NK-92 treated with Interleukin-12 subunit alpha and Interleukin-12 subunit beta, amount 100 ng/mL, for 24 hours (cell line): ENCODE measurements around the gene ZFP36L1.

ENCODE experiments used
- DNase-seq: peaks from one replicate; lab custom pipeline; 2025; lab: John Stamatoyannopoulos, UW

Gene ZFP36L1, protein sequence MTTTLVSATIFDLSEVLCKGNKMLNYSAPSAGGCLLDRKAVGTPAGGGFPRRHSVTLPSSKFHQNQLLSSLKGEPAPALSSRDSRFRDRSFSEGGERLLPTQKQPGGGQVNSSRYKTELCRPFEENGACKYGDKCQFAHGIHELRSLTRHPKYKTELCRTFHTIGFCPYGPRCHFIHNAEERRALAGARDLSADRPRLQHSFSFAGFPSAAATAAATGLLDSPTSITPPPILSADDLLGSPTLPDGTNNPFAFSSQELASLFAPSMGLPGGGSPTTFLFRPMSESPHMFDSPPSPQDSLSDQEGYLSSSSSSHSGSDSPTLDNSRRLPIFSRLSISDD

GRCh38 chr14:68792979-68793733 lies at the start of gene ZFP36L1:
Gene ZFP36L1 (minus strand): TSS chr14:68793067. CDS start chr14:68792938, 129 bp downstream.
- peak; percentile 92 for DNase-seq

DNA sequence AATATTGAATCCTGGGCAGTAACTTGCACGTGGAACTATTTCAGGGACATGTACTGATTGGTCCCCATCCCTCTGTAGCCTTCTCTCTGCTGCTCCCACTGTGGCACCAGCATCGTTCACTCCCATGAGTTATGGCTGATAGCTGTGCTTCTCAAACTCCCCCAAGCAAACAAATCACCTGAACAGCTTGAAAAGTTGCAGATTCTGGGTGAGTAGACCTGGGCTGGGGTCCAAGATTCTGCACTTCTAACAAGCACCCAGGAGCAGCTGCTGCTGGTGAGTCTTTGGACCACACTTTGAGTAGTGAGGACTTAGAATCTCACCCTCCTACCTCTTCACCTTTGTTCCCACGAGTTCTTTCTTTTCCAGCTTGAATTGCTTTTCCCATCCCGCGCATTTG lies 49.4 kb upstream of the ZFP36L1 start:
- DNase-seq, result no peak

DNA sequence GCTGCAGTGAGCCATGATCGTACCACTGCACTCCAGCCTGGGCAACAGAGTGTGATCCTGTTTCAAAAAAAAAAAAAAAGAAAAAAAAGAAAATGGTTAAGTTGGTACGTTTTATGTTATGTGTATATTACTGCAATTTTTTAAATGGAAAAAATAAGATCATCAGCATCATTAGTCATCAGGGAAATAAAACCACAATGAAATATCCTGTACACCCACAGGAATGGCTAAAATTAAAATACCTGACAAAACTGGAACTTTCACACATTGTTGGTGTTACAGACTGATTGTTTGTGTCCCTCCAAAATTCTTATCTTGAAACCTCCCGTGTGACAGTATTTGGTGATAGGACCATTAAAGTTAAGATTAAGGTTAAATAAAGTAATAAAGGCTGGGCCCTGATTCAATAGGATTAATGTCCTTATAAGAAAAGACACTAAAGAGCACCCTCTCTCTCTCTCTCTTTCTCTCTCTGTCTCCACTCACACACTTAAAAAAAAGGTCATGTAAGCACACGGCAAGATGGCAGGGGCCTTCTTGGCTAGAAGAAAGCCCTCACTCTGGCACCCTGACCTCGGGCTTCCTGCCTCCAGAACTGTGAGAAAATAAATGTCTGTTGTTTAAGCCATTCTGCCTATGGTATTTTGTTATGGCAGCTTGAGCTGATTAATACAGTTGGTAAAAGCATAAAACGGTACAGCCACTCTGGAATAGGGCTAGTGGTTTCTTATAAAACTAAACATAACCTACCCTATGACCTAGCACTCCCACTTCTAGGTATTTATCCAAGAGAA lies 48.3 kb upstream of the ZFP36L1 start:
- DNase-seq, result no peak

- DNase-seq, result no peak
These were observed 47.6 kb upstream of the ZFP36L1 start for GRCh38 chr14:68840454-68840853.

- DNase-seq, result no peak
These were observed 43.2 kb upstream of the ZFP36L1 start for GRCh38 chr14:68836082-68836481.

- DNase-seq, result no peak
These were observed 41.9 kb upstream of the ZFP36L1 start for GRCh38 chr14:68834816-68835215.

DNA sequence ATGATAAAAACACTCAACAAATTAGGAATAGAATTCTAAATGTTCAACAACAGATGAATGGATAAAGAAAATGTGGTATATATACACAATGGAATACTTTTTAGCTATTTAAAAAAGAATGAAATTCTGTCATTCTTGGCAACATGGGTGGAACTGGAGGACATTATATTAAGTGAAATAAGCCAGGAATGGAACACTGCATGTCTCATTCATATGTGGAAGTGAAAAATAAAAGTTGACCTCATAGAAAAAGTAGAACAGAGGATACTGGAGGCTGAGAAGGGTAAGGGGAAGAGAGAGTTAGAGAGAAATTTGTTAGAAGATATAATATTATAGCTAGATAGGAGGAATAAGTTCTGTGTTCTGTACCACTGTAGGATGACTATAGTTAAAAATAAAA lies 35.8 kb upstream of the ZFP36L1 start:
- no peak for DNase-seq

GRCh38 chr14:68825729-68826128 lies 32.9 kb upstream of the ZFP36L1 start:
- no peak for DNase-seq

GRCh38 chr14:68824517-68825347 lies 31.9 kb upstream of the ZFP36L1 start:
- peak; percentile 46 for DNase-seq

- DNase-seq, result no peak
These were observed 31.3 kb upstream of the ZFP36L1 start for GRCh38 chr14:68824207-68824516.

GRCh38 chr14:68823434-68824206 lies 30.8 kb upstream of the ZFP36L1 start:
- DNase-seq, result no peak

- DNase-seq, result no peak
These were observed 30.1 kb upstream of the ZFP36L1 start for GRCh38 chr14:68822926-68823325.

DNA sequence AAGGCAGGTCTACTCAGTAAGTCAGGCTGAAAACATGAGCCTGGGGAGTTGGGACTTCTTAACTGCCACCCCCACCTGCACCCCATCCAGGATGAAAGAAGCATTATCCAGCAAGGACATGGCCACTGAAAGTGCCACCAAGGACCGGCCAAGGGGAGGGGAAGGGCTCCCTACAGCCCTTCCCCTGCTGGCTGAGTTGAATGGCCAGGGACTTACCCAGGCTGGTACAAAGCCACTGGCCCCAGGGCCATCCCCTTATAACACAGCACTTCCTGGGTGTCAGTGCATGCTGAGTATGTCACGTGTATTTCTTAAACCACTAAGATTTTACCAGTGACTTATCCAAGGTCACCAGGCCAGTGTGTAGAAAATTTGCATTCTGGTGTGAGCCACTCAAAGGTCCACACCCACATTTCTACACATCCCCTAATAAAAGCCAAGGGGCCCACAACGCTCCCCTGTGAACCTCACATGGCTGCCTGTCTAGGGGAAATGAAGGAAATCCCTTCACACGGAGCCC lies 29.3 kb upstream of the ZFP36L1 start:
- DNase-seq, result no peak

DNA sequence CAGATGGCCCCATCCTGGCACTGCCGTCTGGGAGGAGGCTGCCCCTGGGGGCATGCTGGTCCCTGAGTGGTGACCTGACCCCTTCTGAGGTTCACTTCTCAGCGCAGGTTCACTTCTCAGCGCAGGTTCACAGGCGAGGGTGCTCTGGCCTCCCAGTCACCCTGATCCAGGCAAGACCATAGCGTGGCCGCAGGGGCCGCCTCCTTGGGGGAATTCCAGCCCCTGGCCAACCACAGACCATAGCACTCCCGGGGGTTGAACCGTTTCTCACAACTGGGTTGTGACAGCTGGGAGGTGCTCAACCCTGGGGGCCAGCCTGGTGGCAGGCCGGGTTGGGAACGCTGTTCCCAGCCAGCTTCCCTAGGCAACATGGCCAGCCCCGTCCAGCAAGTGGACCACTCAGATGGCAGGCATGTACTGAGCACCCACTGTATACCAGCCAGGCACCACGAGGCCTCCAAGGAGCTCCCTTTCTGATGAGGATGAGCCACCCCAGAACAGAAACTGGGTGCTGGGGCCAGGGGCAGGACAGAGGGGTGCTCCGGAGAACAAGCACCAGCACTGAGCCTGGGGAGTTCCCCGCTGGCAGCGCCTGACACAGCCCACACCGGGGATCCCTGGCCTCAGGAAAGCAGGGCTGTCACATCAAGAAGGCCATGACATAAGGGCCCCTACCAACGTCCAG lies 28.3 kb upstream of the ZFP36L1 start:
- no peak for DNase-seq

DNA sequence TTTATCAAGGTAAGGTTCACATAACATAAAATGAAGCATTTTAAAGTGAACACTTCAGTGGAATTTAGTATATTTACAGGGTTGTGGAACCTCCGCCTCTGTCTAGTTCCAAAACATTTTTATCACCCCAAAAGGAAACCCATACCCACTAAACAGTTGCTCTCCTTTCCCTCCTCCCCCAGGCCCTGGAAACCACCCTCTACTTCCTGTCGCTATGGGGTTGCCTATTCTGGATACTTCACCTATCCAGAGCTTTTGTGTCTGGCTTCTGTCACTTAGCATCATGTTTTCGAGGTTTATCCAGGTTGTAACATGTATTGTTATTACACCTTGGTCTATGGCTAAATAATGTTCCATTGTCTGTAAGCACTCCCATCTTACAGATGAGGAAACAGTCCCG lies 27.7 kb upstream of the ZFP36L1 start:
- DNase-seq, result no peak

- no peak for DNase-seq
These were observed 27.3 kb upstream of the ZFP36L1 start for GRCh38 chr14:68820119-68820518.

DNA sequence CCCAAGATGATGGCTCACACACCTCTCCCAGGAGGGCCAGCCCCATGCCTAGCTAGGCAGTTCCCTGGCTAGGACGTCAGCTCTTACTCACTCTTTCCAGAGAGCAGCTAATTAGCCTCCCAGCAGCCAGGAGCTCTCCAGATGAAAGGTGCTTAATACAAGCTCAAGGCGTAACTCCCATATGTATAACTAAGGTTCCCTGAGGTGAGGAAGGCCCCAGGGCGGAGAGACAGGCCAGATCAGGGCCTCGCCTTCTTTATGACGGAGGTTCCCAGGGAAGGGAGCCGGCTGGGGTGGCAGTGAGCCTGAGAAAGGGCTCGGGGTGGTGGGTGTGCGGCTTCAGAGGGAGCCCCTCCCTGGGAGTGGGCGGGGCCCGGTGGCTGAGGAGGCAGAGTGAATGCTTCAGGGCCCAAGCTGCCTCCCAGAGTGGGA lies 26.4 kb upstream of the ZFP36L1 start:
- DNase-seq, result no peak

GRCh38 chr14:68817506-68818212 lies 24.8 kb upstream of the ZFP36L1 start:
- DNase-seq, result no peak

- no peak for DNase-seq
These were observed 24.1 kb upstream of the ZFP36L1 start for GRCh38 chr14:68816943-68817430.
